HEK293 (cell line): ENCODE results near the gene GALNT6.

ENCODE experiments used
- CTCF ChIA-PET: fragments of 350-600 bp; formaldehyde crosslinking; extraction: SDS; loops from one replicate; lab custom pipeline; 2021; ENCODE audit warnings: antibody characterized with exemption; lab: Yijun Ruan, JAX
- POLR2A ChIA-PET: fragments of 300-600 bp; formaldehyde crosslinking; extraction: SDS; loops from one replicate; lab custom pipeline; 2020; ENCODE audit warnings: antibody characterized with exemption, inconsistent platforms; lab: Yijun Ruan, JAX
- H3K27ac ChIP-seq: fragments of 200-500 bp; sonication (Bioruptor generic); 2 replicates; pipeline ENCODE4 v1.5.1; 2014; ENCODE audit warnings: low read depth, low read length, control low read depth, inconsistent platforms; ENCODE audit errors: extremely low read depth
- H3K36me3 ChIP-seq, 2 experiments: fragments of 200-500 bp in 1 of 2; sonication (Bioruptor generic) in 1 of 2; 1 replicate in 1 of 2; 2 replicates in 1 of 2; pipeline ENCODE4 v1.5.1; 2014 to 2017; ENCODE audit warnings: inconsistent platforms in 2 of 2, low read length in 2 of 2; ENCODE audit not compliant: control insufficient read depth in 2 of 2, insufficient read depth in 1 of 2
- H3K4me1 ChIP-seq: fragments of 200-500 bp; sonication (Bioruptor generic); 2 replicates; pipeline ENCODE4 v1.5.1; 2014; ENCODE audit warnings: mild to moderate bottlenecking, low read length, inconsistent platforms; ENCODE audit not compliant: control insufficient read depth, insufficient read depth
- H3K4me3 ChIP-seq: 2 replicates; pipeline ENCODE4 v1.5.1; 2011; ENCODE audit warnings: low read depth, mild to moderate bottlenecking, control low read depth, low read length, moderate library complexity
- H3K9me3 ChIP-seq: fragments of 200-500 bp; sonication (Bioruptor generic); 2 replicates; pipeline ENCODE4 v1.5.1; 2014; ENCODE audit warnings: low read depth, low read length, inconsistent platforms; ENCODE audit not compliant: control insufficient read depth, insufficient read depth
- FEZF1 ChIP-seq: fragments of 450-650 bp; formaldehyde crosslinking; IDR thresholded peaks from 2 replicates; pipeline ENCODE4 v1.5.1; 2016; ENCODE audit warnings: missing biosample characterization, missing genetic modification characterization
- GFI1B ChIP-seq: fragments of 450-650 bp; formaldehyde crosslinking; IDR thresholded peaks from 2 replicates; pipeline ENCODE4 v1.5.1; 2016; ENCODE audit warnings: missing biosample characterization, missing genetic modification characterization
- TCF7L2 ChIP-seq: IDR thresholded peaks from 2 replicates; pipeline ENCODE4 v1.6.1; 2011; ENCODE audit warnings: low read depth, mild to moderate bottlenecking, inconsistent platforms, low read length, moderate library complexity, borderline replicate concordance
- TRIM28 ChIP-seq: IDR thresholded peaks from 2 replicates; pipeline ENCODE4 v1.6.1; 2011; ENCODE audit warnings: low read length, control low read depth, borderline replicate concordance
- ZBTB48 ChIP-seq: fragments of 450-650 bp; formaldehyde crosslinking; IDR thresholded peaks from 2 replicates; pipeline ENCODE4 v1.5.1; 2016; ENCODE audit warnings: missing biosample characterization, missing genetic modification characterization
- ZBTB7A ChIP-seq: fragments of 450-650 bp; formaldehyde crosslinking; IDR thresholded peaks from 2 replicates; pipeline ENCODE4 v1.5.1; 2016; ENCODE audit warnings: low read depth, missing biosample characterization, missing genetic modification characterization
- ZBTB8A ChIP-seq: fragments of 450-650 bp; formaldehyde crosslinking; IDR thresholded peaks from 2 replicates; pipeline ENCODE4 v1.5.1; 2016; ENCODE audit warnings: missing biosample characterization, missing genetic modification characterization
- ZNF10 ChIP-seq: fragments of 450-650 bp; formaldehyde crosslinking; IDR thresholded peaks from 2 replicates; pipeline ENCODE4 v1.5.1; 2017; ENCODE audit warnings: missing biosample characterization, missing genetic modification characterization
- ZNF138 ChIP-seq: fragments of 450-650 bp; formaldehyde crosslinking; IDR thresholded peaks from 2 replicates; pipeline ENCODE4 v1.5.1; 2016; ENCODE audit warnings: missing biosample characterization, missing genetic modification characterization, borderline replicate concordance
- ZNF548 ChIP-seq: fragments of 450-650 bp; formaldehyde crosslinking; IDR thresholded peaks from 2 replicates; pipeline ENCODE4 v1.5.1; 2016; ENCODE audit warnings: missing biosample characterization, missing genetic modification characterization
- ZNF596 ChIP-seq: fragments of 450-650 bp; IDR thresholded peaks from 2 replicates; pipeline ENCODE4 v1.5.0; 2018; ENCODE audit warnings: missing biosample characterization, mild to moderate bottlenecking, missing genetic modification characterization, moderate library complexity
- ZSCAN16 ChIP-seq: fragments of 450-650 bp; formaldehyde crosslinking; IDR thresholded peaks from 2 replicates; pipeline ENCODE4 v1.5.1; 2016; ENCODE audit warnings: missing biosample characterization, missing genetic modification characterization
- ZXDB ChIP-seq: fragments of 450-650 bp; formaldehyde crosslinking; IDR thresholded peaks from 2 replicates; pipeline ENCODE4 v1.5.1; 2016; ENCODE audit warnings: missing biosample characterization, missing genetic modification characterization
- TF ChIP-seq, protein P1 (sequence below): fragments of 450-650 bp; formaldehyde crosslinking; IDR thresholded peaks from 2 replicates; pipeline ENCODE4 v1.5.1; 2016; ENCODE audit warnings: missing biosample characterization, missing genetic modification characterization
- TF ChIP-seq, protein P2 (sequence below): fragments of 450-650 bp; formaldehyde crosslinking; IDR thresholded peaks from 2 replicates; pipeline ENCODE4 v1.5.1; 2016; ENCODE audit warnings: missing biosample characterization, missing genetic modification characterization
- TF ChIP-seq, protein P3 (sequence below): fragments of 450-650 bp; formaldehyde crosslinking; IDR thresholded peaks from 2 replicates; pipeline ENCODE4 v1.5.1; 2016; ENCODE audit warnings: missing biosample characterization, missing genetic modification characterization
- TF ChIP-seq, protein P4 (sequence below): fragments of 450-650 bp; formaldehyde crosslinking; IDR thresholded peaks from 2 replicates; pipeline ENCODE4 v1.5.1; 2017; ENCODE audit warnings: missing biosample characterization, missing genetic modification characterization
- TF ChIP-seq, protein P5 (sequence below): fragments of 450-650 bp; formaldehyde crosslinking; IDR thresholded peaks from 2 replicates; pipeline ENCODE4 v1.5.1; 2016; ENCODE audit warnings: missing biosample characterization, missing genetic modification characterization
- TF ChIP-seq, protein P6 (sequence below): fragments of 450-650 bp; formaldehyde crosslinking; IDR thresholded peaks from 2 replicates; pipeline ENCODE4 v1.5.1; 2016; ENCODE audit warnings: missing biosample characterization, missing genetic modification characterization

Gene GALNT6

DNA sequence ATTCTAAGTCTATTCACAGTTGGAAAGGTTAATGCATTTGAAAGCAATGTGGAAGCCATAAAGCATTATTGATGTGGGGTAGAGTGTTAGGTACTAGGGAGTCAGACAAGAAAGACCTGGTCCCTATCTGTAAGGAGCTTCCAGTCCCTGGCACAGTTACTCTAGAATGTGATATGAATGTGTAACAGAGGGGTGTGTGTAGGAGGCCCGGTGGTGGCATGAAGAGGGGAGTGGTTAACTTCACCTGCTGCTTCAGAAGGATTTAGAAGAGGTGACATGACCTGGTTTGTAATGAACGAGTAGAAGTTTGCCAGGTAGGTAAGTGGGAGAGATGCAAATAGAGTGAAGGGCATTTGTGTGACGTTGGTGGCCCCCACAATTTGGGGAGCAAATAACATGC, 15.1 kb upstream of the GALNT6 start:
- POLR2A ChIA-PET: interaction anchor here (2.3 kb wide), 1 partner anchor 12 kb away, joined by 7 read pairs; no protein-coding TSS in a partner anchor
- CTCF ChIA-PET: interaction anchor here (0.5 kb wide), 1 partner anchor 1763 kb away, joined by 6 read pairs; no protein-coding TSS in a partner anchor

DNA sequence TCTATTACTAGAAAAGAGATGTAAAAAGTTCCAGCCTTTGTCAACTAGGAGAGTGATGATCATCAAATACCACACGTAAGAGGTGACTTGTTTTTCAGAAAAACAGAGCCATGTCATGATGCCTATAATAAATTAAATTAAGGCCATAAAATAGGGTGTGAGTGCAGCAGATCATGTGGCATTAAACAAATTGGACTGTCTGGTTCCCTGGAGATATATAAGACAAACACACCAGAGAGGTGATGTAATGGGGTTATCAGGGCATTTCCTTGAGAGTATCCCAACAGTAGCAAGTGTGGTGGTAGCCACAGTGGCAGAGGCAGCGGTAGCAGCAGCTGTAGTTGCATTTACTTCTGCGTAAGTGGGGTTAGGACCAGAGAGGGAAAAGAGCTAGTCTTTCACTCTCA, 14.6 kb upstream of the GALNT6 start:
- no peaks in the 10 kb centered on the region; a peak in 1 of 3 replicates for H3K36me3 ChIP-seq
- POLR2A ChIA-PET: interaction anchor here (2.3 kb wide), 1 partner anchor 12 kb away, joined by 7 read pairs; no protein-coding TSS in a partner anchor
- H3K4me3 ChIP-seq: no peak overlapping the region
- CTCF ChIA-PET: no interaction called here
- no peaks in the 10 kb centered on the region for H3K9me3 ChIP-seq
- no peak overlapping the region for H3K27ac ChIP-seq
- H3K4me1 ChIP-seq: peaks cover 7% of the 10 kb centered on the region
- TF ChIP-seq ZXDB: 0 out of 2 replicates have a peak, but pooled peaks have one; percentile 59
- peak; percentile 20; the same call in 1 of the 2 replicates for TF ChIP-seq ZBTB8A
- no peak for TF ChIP-seq GFI1B (tag by site-specific recombination)
- TF ChIP-seq, protein P1, sequence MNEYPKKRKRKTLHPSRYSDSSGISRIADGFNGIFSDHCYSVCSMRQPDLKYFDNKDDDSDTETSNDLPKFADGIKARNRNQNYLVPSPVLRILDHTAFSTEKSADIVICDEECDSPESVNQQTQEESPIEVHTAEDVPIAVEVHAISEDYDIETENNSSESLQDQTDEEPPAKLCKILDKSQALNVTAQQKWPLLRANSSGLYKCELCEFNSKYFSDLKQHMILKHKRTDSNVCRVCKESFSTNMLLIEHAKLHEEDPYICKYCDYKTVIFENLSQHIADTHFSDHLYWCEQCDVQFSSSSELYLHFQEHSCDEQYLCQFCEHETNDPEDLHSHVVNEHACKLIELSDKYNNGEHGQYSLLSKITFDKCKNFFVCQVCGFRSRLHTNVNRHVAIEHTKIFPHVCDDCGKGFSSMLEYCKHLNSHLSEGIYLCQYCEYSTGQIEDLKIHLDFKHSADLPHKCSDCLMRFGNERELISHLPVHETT: peak; percentile 73
- no peak for TF ChIP-seq ZSCAN16 (tag by site-specific recombination)
- no peak for TF ChIP-seq ZNF596 (tag by site-specific recombination)
- no peak for TF ChIP-seq TCF7L2
- TF ChIP-seq, protein P2, sequence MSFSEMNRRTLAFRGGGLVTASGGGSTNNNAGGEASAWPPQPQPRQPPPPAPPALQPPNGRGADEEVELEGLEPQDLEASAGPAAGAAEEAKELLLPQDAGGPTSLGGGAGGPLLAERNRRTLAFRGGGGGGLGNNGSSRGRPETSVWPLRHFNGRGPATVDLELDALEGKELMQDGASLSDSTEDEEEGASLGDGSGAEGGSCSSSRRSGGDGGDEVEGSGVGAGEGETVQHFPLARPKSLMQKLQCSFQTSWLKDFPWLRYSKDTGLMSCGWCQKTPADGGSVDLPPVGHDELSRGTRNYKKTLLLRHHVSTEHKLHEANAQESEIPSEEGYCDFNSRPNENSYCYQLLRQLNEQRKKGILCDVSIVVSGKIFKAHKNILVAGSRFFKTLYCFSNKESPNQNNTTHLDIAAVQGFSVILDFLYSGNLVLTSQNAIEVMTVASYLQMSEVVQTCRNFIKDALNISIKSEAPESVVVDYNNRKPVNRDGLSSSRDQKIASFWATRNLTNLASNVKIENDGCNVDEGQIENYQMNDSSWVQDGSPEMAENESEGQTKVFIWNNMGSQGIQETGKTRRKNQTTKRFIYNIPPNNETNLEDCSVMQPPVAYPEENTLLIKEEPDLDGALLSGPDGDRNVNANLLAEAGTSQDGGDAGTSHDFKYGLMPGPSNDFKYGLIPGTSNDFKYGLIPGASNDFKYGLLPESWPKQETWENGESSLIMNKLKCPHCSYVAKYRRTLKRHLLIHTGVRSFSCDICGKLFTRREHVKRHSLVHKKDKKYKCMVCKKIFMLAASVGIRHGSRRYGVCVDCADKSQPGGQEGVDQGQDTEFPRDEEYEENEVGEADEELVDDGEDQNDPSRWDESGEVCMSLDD (tag by site-specific recombination): no peak
- TF ChIP-seq, protein P3, sequence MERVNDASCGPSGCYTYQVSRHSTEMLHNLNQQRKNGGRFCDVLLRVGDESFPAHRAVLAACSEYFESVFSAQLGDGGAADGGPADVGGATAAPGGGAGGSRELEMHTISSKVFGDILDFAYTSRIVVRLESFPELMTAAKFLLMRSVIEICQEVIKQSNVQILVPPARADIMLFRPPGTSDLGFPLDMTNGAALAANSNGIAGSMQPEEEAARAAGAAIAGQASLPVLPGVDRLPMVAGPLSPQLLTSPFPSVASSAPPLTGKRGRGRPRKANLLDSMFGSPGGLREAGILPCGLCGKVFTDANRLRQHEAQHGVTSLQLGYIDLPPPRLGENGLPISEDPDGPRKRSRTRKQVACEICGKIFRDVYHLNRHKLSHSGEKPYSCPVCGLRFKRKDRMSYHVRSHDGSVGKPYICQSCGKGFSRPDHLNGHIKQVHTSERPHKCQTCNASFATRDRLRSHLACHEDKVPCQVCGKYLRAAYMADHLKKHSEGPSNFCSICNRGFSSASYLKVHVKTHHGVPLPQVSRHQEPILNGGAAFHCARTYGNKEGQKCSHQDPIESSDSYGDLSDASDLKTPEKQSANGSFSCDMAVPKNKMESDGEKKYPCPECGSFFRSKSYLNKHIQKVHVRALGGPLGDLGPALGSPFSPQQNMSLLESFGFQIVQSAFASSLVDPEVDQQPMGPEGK (tag by site-specific recombination): 0 out of 2 replicates have a peak, but pooled peaks have one; percentile 16
- no peak for TF ChIP-seq ZNF548 (tag by site-specific recombination)
- TF ChIP-seq, protein P4, sequence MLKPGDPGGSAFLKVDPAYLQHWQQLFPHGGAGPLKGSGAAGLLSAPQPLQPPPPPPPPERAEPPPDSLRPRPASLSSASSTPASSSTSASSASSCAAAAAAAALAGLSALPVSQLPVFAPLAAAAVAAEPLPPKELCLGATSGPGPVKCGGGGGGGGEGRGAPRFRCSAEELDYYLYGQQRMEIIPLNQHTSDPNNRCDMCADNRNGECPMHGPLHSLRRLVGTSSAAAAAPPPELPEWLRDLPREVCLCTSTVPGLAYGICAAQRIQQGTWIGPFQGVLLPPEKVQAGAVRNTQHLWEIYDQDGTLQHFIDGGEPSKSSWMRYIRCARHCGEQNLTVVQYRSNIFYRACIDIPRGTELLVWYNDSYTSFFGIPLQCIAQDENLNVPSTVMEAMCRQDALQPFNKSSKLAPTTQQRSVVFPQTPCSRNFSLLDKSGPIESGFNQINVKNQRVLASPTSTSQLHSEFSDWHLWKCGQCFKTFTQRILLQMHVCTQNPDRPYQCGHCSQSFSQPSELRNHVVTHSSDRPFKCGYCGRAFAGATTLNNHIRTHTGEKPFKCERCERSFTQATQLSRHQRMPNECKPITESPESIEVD (tag by site-specific recombination): peak; percentile 91
- TF ChIP-seq TRIM28: peak; percentile 25; the same call in 1 of the 2 replicates
- TF ChIP-seq, protein P5, sequence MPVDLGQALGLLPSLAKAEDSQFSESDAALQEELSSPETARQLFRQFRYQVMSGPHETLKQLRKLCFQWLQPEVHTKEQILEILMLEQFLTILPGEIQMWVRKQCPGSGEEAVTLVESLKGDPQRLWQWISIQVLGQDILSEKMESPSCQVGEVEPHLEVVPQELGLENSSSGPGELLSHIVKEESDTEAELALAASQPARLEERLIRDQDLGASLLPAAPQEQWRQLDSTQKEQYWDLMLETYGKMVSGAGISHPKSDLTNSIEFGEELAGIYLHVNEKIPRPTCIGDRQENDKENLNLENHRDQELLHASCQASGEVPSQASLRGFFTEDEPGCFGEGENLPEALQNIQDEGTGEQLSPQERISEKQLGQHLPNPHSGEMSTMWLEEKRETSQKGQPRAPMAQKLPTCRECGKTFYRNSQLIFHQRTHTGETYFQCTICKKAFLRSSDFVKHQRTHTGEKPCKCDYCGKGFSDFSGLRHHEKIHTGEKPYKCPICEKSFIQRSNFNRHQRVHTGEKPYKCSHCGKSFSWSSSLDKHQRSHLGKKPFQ: peak; percentile 70
- no peak for TF ChIP-seq ZNF138
- TF ChIP-seq FEZF1 (tag by site-specific recombination): peak; percentile 55

More for the DNA sequence above, 15.1 kb upstream of the GALNT6 start:
- Histone ChIP-seq H3K4me1 (peaks cover 7% of the 10 kb centered on the region), H3K36me3 (no peaks in the 10 kb centered on the region; a peak in 1 of 3 replicates), H3K9me3 (no peaks in the 10 kb centered on the region), H3K4me3 (no peak overlapping the region), H3K27ac (no peak overlapping the region)
- TF ChIP-seq ZBTB7A (tag by site-specific recombination) (no peak), ZBTB48 (tag by site-specific recombination) (peak; percentile 55), ZNF10 (tag by site-specific recombination) (peak; percentile 88)
- TF ChIP-seq, protein P6, sequence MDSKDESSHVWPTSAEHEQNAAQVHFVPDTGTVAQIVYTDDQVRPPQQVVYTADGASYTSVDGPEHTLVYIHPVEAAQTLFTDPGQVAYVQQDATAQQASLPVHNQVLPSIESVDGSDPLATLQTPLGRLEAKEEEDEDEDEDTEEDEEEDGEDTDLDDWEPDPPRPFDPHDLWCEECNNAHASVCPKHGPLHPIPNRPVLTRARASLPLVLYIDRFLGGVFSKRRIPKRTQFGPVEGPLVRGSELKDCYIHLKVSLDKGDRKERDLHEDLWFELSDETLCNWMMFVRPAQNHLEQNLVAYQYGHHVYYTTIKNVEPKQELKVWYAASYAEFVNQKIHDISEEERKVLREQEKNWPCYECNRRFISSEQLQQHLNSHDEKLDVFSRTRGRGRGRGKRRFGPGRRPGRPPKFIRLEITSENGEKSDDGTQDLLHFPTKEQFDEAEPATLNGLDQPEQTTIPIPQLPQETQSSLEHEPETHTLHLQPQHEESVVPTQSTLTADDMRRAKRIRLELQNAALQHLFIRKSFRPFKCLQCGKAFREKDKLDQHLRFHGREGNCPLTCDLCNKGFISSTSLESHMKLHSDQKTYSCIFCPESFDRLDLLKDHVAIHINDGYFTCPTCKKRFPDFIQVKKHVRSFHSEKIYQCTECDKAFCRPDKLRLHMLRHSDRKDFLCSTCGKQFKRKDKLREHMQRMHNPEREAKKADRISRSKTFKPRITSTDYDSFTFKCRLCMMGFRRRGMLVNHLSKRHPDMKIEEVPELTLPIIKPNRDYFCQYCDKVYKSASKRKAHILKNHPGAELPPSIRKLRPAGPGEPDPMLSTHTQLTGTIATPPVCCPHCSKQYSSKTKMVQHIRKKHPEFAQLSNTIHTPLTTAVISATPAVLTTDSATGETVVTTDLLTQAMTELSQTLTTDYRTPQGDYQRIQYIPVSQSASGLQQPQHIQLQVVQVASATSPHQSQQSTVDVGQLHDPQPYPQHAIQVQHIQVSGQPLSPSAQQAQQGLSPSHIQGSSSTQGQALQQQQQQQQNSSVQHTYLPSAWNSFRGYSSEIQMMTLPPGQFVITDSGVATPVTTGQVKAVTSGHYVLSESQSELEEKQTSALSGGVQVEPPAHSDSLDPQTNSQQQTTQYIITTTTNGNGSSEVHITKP: peak; percentile 76
